ENCODE measurements around the gene MT1E. TPM values are rescaled to one million over a fixed set of nuclear protein-coding genes. Genes with fewer than 3 reads are reported as not detected.
A peak's percentile ranks its signal among the peaks of the same experiment; 100 is the strongest.
"Not testable (repeated sequence)": the region's sequence is repeated elsewhere in the genome, so short reads cannot be mapped to it uniquely, and the experiment has no call there.

MT1E gene
- total RNA-seq, 1 donor from 2014 or later, result not detected

DNA sequence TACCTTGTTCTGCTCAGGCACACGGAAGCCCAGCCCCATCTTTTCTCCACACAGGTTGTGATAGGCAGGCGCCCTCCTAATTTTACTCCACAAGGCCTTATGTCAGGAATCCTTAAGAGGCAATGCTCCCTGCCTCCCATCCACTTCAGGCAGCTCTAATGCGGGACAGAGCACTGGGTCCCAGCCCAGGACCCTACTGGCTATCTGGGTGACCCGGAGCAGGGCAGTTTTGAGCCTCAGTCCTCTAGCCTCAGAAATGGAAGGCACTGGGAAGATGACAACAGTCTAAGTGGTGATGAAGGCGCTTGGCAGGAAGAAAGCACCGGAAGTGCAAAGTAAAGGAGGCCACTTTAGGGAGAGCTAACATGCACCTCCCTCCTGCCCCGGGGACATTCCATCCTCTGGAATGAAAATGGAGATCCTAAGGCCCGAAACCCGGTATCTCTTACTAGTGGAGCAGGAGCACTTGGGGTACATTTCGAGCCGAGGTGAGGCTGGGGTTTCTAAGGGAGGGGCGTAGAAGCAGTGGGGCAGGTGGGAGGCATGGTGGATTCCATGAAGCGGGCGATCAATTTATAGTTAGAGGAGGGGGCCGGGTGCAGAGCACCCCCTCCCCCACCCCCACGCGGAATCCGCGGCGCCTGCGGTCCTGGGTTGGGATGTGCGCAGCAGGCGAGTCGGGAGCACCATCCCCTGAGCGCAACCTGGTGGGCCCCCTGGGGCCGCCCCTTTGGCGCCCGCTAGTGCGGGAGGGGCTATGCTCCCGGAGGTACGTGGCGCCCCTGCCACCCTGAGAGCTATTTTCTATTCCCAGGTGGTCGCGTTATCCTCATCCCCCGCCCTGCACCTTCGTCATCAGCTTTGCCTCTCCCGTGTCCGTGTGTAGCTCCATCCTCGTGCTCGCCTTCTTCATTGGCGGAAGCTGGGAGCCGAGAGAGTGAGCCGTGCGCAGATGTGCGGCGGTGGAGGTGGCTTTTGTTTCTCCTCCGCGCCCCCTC is 37.1 kb downstream of the MT1E start:
- TF ChIP-seq, protein P1, sequence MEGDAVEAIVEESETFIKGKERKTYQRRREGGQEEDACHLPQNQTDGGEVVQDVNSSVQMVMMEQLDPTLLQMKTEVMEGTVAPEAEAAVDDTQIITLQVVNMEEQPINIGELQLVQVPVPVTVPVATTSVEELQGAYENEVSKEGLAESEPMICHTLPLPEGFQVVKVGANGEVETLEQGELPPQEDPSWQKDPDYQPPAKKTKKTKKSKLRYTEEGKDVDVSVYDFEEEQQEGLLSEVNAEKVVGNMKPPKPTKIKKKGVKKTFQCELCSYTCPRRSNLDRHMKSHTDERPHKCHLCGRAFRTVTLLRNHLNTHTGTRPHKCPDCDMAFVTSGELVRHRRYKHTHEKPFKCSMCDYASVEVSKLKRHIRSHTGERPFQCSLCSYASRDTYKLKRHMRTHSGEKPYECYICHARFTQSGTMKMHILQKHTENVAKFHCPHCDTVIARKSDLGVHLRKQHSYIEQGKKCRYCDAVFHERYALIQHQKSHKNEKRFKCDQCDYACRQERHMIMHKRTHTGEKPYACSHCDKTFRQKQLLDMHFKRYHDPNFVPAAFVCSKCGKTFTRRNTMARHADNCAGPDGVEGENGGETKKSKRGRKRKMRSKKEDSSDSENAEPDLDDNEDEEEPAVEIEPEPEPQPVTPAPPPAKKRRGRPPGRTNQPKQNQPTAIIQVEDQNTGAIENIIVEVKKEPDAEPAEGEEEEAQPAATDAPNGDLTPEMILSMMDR (IDR thresholded peaks at IDR 0.05; ENCODE audit: unreplicated experiment), result no peak
- H3K9me3 Mint-ChIP-seq, result no peaks in the 10 kb centered on the region
- H3K27me3 Mint-ChIP-seq (ENCODE audit: low read depth), result peaks cover 99% of the 10 kb centered on the region
- peaks cover 13% of the 10 kb centered on the region for H3K4me1 Mint-ChIP-seq
- H3K27ac Mint-ChIP-seq, result no peak overlapping the region
- no peaks in the 10 kb centered on the region for H3K36me3 Mint-ChIP-seq
- H3K4me3 Mint-ChIP-seq, result peak overlapping the region; percentile 59
- DNase-seq (ENCODE audit: low spot score in 2 of 2, unreplicated experiment in 2 of 2), result no peak

DNA sequence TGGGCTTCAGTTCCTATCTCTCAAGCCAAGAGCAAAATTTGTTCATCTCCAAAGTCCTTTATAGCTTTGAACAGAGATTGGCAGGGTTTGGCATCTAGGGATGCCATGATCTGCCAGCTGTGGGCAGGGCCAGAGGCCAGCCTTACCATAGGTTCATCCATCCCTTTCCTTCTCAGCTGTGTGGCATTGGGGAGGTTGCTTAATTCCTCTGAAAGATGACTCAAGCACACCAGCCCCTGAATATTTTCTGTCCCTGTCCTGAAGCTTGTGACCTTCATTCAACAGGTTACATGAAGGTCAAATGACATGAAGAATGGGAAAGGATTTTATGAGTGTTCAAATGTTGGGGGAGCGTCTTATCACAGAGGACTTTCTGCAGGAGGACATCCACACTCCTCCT is 38.9 kb downstream of the MT1E start:
- H3K27ac Mint-ChIP-seq, result no peak overlapping the region

DNA sequence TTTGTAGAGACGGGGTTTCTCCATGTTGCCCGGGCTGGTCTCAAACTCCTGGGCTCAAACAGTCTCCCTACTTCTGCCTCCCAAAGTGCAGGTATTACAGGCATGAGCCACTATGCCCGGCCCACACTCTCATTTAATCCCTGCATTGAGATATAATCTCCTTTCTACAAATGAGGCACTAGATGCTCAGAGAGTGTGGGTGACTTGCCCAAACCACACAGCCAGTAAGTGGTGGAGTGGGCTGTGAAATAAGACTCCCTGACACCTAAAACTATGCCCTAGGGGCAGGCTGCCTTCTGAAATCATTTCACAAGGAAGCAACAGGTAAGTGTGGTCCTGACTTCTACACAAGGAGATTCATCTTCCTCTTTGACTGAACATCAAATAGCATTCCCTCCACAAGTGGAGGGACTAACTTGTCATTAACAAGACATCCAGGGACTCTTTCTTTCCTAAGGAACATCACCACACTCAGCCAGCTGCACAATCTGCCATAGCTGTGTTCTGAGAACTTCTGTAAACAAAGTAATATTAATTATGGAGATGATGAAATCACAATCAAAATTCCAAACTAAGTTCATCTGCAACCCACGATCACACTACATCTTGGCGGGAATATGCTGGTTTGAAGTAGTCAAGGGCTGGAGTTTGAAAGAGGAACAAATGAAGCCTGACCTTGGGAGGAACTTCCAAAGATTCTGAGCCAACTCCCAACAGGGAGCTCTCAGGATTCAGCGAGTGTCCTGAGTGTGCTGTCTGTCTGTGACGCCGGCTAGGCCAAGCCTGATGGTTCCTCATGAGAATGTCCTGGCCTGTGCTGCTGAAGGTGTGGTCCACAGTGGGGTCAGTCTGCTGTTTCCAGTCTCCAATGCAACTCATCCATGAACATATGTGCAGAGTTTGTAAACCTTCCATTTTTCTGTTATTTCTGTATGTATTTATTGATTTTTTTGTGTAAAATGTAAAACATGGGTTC is 40.0 kb downstream of the MT1E start:
- H3K27ac Mint-ChIP-seq, result not testable (repeated sequence)

More for the DNA sequence above, 38.9 kb downstream of the MT1E start:
- no peak overlapping the region for H3K4me3 Mint-ChIP-seq
- peaks cover 8% of the 10 kb centered on the region for H3K4me1 Mint-ChIP-seq
- no peaks in the 10 kb centered on the region for H3K9me3 Mint-ChIP-seq
- no peaks in the 10 kb centered on the region for H3K36me3 Mint-ChIP-seq
- H3K27me3 Mint-ChIP-seq (ENCODE audit: low read depth), result peaks cover 98% of the 10 kb centered on the region
- TF ChIP-seq, protein P1 (IDR thresholded peaks at IDR 0.05; ENCODE audit: unreplicated experiment), result no peak
- DNase-seq (ENCODE audit: low spot score in 2 of 2, unreplicated experiment in 2 of 2), result no peak

DNA sequence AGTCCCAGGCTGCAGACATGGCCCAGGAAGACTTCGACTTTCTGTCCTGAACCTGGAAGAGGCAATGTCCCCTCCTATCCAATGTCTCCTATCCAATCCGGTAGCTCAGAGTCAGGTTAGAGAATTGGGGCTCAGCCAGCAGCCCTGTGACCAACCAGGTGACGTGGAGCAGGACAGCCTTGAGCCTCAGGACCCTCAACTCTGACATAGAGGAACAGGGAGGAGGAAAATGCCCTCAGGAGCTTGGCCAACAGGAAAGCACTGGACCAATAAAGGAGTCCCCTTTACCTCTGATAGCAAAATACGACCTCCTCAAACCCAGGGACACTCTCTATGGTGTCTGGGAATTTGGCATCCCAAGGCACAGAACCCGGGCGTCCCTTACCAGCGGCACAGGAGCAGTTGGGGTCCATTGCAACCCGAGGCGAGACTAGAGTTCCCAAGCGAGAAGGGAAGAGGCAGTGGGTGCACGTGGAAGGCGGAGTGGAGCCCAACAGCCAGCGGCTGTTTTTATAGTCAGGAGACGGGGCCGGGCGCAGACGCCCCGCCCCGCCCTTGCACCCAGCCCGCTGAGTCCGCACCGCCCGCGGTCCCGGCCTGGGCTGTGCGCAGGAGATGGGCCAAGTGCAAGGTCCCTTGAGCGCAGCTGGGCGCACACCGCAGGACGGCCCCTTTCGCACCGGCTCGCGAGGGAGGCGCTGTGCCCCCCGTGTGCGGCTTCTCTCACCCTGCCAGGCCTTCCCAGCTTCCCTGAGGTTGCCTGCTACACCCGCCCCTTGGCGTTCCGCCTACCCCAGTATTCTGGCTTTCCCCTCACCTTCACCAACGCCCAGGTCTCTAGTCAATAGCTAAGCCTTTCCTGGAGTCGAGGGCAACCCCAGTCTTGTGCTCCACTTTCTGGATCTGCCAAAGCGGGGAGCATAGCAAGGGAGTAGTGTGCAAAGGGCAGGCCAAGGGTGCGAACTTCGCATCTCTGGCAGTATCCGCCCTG is 42.3 kb downstream of the MT1E start, which contains the start of gene MT1G:
Gene MT1G (minus strand): TSS at position 485 of the 991 bp plus-strand sequence. CDS start 72 bp downstream, at position 413.
- TF ChIP-seq, protein P1 (IDR thresholded peaks at IDR 0.05; ENCODE audit: unreplicated experiment), result no peak
- no peak within 1 kb of the TSS for H3K27ac Mint-ChIP-seq
- H3K36me3 Mint-ChIP-seq, result no peaks in the 10 kb centered on the region

More for the DNA sequence above, 40.0 kb downstream of the MT1E start:
- H3K27me3 Mint-ChIP-seq (ENCODE audit: low read depth), result peaks cover 98% of the 10 kb centered on the region
- not testable (repeated sequence) for DNase-seq (ENCODE audit: low spot score in 2 of 2, unreplicated experiment in 2 of 2); H3K9me3 Mint-ChIP-seq; H3K4me1 Mint-ChIP-seq; H3K36me3 Mint-ChIP-seq; H3K4me3 Mint-ChIP-seq

DNA sequence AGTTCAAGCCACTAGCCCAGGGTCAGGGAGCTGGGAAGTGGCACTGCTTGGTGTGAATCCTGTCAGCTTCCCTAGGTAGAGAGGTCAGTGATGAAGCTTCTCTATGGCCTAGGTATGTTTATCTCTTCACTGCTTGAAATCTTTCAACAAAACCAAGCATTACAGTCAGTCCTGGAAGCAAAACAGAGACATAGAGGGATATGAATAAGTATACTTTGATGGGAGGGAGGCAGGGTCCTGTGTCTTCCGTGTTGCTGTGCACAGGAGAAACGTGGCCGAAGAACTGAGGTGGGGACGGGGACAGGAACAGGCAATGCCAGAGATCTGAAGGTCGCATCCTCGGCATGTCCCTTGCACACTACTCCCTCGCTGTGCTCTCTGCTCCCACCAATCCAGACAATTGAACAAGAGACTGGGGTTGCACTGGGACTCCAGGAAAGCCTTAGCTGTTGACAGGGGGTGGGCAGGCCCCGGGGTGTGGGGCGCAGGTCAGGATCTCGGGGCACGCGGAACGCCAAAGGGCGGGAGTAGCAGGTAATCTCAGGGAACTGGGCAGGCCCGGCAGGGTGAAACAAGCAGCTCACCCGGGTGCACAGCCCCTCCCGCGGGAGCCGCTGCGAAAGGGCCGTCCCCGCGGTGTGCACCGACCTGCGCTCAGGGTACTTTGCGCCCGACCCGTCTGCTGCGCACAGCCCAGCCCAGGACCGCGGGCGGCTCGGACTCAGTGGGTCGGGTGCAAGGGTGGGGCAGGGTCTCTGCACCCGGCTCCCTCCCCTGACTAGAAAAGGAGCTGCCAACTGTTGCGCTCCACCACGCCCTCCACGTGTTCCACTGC is 43.6 kb downstream of the MT1E start, which contains the start of gene MT1H:
Gene MT1H (plus strand): TSS at position 810 of the 835 bp plus-strand sequence. CDS start 71 bp downstream, outside the sequence.
- Mint-ChIP-seq H3K27ac (no peak within 1 kb of the TSS), H3K27me3 (ENCODE audit: low read depth) (peaks cover 99% of the 10 kb centered on the region), H3K36me3 (no peaks in the 10 kb centered on the region), H3K4me3 (no peak within 1 kb of the TSS), H3K4me1 (peaks cover 3% of the 10 kb centered on the region), H3K9me3 (no peaks in the 10 kb centered on the region)
- DNase-seq (ENCODE audit: low spot score in 2 of 2, unreplicated experiment in 2 of 2), result no peak
- TF ChIP-seq, protein P1 (IDR thresholded peaks at IDR 0.05; ENCODE audit: unreplicated experiment), result no peak

More for the DNA sequence above, 42.3 kb downstream of the MT1E start, which contains the start of gene MT1G:
- peaks cover 99% of the 10 kb centered on the region for H3K27me3 Mint-ChIP-seq (ENCODE audit: low read depth)
- DNase-seq (ENCODE audit: low spot score in 2 of 2, unreplicated experiment in 2 of 2), result no peak
- H3K9me3 Mint-ChIP-seq, result no peaks in the 10 kb centered on the region
- H3K4me3 Mint-ChIP-seq, result no peak within 1 kb of the TSS
- H3K4me1 Mint-ChIP-seq, result peaks cover 3% of the 10 kb centered on the region
